HG02938 (cell line): ENCODE results near the gene HOXC12.

Source experiments
- ATAC-seq: cut with Tn5 transposase; IDR thresholded peaks from one replicate; pipeline ENCODE4 v1.9.1; 2021; ENCODE audit warnings: mild to moderate bottlenecking, moderate library complexity; ENCODE audit not compliant: unreplicated experiment

HOXC12 gene

GRCh38 chr12:53981634-53982565 lies 27.2 kb downstream of the HOXC12 start:
- no peak for ATAC-seq

- ATAC-seq, result no peak
Observed at GRCh38 chr12:53982648-53983567, 28.2 kb downstream of the HOXC12 start.

- no peak for ATAC-seq
Observed at GRCh38 chr12:53983568-53983949, 28.9 kb downstream of the HOXC12 start.

GRCh38 chr12:53983950-53984572 lies 29.4 kb downstream of the HOXC12 start:
- ATAC-seq, result no peak

- no peak for ATAC-seq
Observed at GRCh38 chr12:53984901-53985691, 30.4 kb downstream of the HOXC12 start, which contains the start of gene HOXC10. HOXC10 (plus strand) TSS chr12:53985146; CDS start chr12:53985260, 114 bp downstream.

- no peak for ATAC-seq
Observed at GRCh38 chr12:53985692-53985993, 30.9 kb downstream of the HOXC12 start.

- ATAC-seq, result no peak
Observed at GRCh38 chr12:53985994-53986685, 31.4 kb downstream of the HOXC12 start.

GRCh38 chr12:53986686-53987483 lies 32.2 kb downstream of the HOXC12 start:
- no peak for ATAC-seq

- ATAC-seq, result no peak
Observed at GRCh38 chr12:53987787-53988230, 33.1 kb downstream of the HOXC12 start.

- ATAC-seq, result no peak
Observed at GRCh38 chr12:53988541-53989226, 34.0 kb downstream of the HOXC12 start.

- ATAC-seq, result no peak
Observed at GRCh38 chr12:53989227-53990113, 34.8 kb downstream of the HOXC12 start.

GRCh38 chr12:53990311-53991076 lies 35.8 kb downstream of the HOXC12 start:
- no peak for ATAC-seq

GRCh38 chr12:53991077-53991460 lies 36.4 kb downstream of the HOXC12 start:
- no peak for ATAC-seq

- ATAC-seq, result no peak
Observed at GRCh38 chr12:53992377-53992889, 37.7 kb downstream of the HOXC12 start.

- ATAC-seq, result no peak
Observed at GRCh38 chr12:53993162-53994008, 38.7 kb downstream of the HOXC12 start.

- ATAC-seq, result no peak
Observed at GRCh38 chr12:53994009-53994263, 39.2 kb downstream of the HOXC12 start.
